OCI-LY7 (cell line): Measurements from ENCODE around the gene TBC1D24.

ENCODE experiments used
- EZH2phosphoT487 ChIP-seq: fragments of 200-600 bp; sonication (generic); IDR thresholded peaks from 2 replicates; pipeline ENCODE4 v1.6.1; 2018; ENCODE audit warnings: low read depth, borderline replicate concordance, mild to moderate bottlenecking, mixed run types, antibody characterized with exemption, low read length, moderate library complexity, mixed read lengths
- TF ChIP-seq, protein P1 (sequence below): fragments of 200-600 bp; sonication (generic); conservative IDR thresholded peaks from 2 replicates; pipeline ENCODE4 v1.5.1; 2014; ENCODE audit warnings: mild to moderate bottlenecking, antibody characterized with exemption, low read length, moderate library complexity, mixed read lengths

DNA sequence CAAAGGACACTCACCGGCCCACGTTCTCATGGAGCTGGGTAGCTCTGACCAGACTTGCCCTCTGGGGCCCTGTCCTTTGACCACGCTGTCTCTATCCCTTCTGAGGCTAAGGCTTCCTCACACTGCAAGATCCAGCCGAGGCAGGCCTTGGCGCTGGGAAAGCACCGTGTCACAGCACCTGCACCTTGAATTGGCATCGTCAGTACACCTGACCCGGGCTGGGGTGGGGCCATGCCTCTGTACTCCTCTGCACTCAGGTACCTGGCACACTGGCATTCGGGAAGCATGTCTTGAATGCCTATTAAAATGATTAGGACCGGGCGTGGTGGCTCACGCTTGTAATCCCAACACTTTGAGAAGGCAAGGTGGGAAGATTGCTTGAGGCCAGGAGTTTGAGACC, 6.0 kb downstream of the TBC1D24 start:
- TF ChIP-seq, protein P1, sequence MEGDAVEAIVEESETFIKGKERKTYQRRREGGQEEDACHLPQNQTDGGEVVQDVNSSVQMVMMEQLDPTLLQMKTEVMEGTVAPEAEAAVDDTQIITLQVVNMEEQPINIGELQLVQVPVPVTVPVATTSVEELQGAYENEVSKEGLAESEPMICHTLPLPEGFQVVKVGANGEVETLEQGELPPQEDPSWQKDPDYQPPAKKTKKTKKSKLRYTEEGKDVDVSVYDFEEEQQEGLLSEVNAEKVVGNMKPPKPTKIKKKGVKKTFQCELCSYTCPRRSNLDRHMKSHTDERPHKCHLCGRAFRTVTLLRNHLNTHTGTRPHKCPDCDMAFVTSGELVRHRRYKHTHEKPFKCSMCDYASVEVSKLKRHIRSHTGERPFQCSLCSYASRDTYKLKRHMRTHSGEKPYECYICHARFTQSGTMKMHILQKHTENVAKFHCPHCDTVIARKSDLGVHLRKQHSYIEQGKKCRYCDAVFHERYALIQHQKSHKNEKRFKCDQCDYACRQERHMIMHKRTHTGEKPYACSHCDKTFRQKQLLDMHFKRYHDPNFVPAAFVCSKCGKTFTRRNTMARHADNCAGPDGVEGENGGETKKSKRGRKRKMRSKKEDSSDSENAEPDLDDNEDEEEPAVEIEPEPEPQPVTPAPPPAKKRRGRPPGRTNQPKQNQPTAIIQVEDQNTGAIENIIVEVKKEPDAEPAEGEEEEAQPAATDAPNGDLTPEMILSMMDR = no peak
- no peak for TF ChIP-seq EZH2phosphoT487
